ENCODE data around the gene DSN1. TPM values are rescaled to one million over a fixed set of nuclear protein-coding genes. Genes with fewer than 3 reads are reported as not detected.

The DSN1 gene
- total and polyA plus RNA-seq, 2 donors (not counting 3 experiments of a cell fraction or from before 2014, with no cell fraction given), result 11.0 to 25.0 TPM

- Histone ChIP-seq H3K4me3 (replicated peaks in 1 of 3; ENCODE audit: insufficient read depth in 1 of 3, low read depth in 1 of 3, low read length in 3 of 3) (no peak overlapping the region), H3K9me1 (replicated peaks; ENCODE audit: control insufficient read depth, extremely low read depth, insufficient read depth, low read length) (no peaks in the 10 kb centered on the region), H3K9ac (replicated peaks; ENCODE audit: extremely low read depth, insufficient read depth, low read length) (no peak overlapping the region), H2AFZ (ENCODE audit: low read depth, low read length) (no peak overlapping the region), H3K36me3 (ENCODE audit: control insufficient read depth in 2 of 2, extremely low read depth in 1 of 2, insufficient read depth in 2 of 2, low read length in 2 of 2) (peaks cover 33 to 50% of the 10 kb centered on the region in 2 experiments), H3K79me2 (ENCODE audit: control insufficient read depth, insufficient read depth, low read length) (no peaks in the 10 kb centered on the region), H3K9me3 (replicated peaks; ENCODE audit: control insufficient read depth, insufficient read depth, low read length) (no peaks in the 10 kb centered on the region), H3K4me2 (ENCODE audit: insufficient read depth, low read length) (no peak overlapping the region), H4K20me1 (replicated peaks; ENCODE audit: control insufficient read depth, extremely low read depth, insufficient read depth, low read length) (no peaks in the 10 kb centered on the region), H3K4me1 (ENCODE audit: control insufficient read depth, extremely low read depth, insufficient read depth, low read length) (no peaks in the 10 kb centered on the region), H3K27ac (ENCODE audit: insufficient read depth, low read depth, low read length) (no peak overlapping the region), H3K27me3 (ENCODE audit: control insufficient read depth in 2 of 2, insufficient read depth in 2 of 2, low read length in 2 of 2) (no peaks in the 10 kb centered on the region)
- no TSS peak for BruUV-seq (replicated peaks)
- TF ChIP-seq EZH2 (IDR thresholded peaks at IDR 0.05; ENCODE audit: borderline replicate concordance, low read depth, low read length, severe bottlenecking) (no peak), POLR2AphosphoS5 (IDR thresholded peaks at IDR 0.05; ENCODE audit: insufficient read depth, low read depth, low read length) (no peak), JUN (IDR thresholded peaks at IDR 0.05; ENCODE audit: borderline replicate concordance, insufficient read depth, insufficient read length, low read depth) (no peak), CTCF (IDR thresholded peaks at IDR 0.05; ENCODE audit: extremely low read depth in 1 of 2, insufficient read depth in 1 of 2, low read depth in 1 of 2, low read length in 2 of 2) (no peak), POLR2A (IDR thresholded peaks at IDR 0.05; ENCODE audit: low read depth, low read length) (no peak), MAX (IDR thresholded peaks at IDR 0.05; ENCODE audit: insufficient read depth, insufficient read length) (no peak), MYC (IDR thresholded peaks at IDR 0.05; ENCODE audit: low read depth, low read length) (no peak), FOS (IDR thresholded peaks at IDR 0.05; ENCODE audit: borderline replicate concordance, insufficient read depth, low read length) (no peak), GATA2 (IDR thresholded peaks at IDR 0.05; ENCODE audit: insufficient read depth, insufficient read length, low read depth, low read length) (no peak)
- intact Hi-C loops (cut with micrococcal nuclease), result no loop called here
- DNase-seq (ENCODE audit: low read depth, low spot score), result no peak
- ChIA-PET POLR2A (no interaction called here), CTCF (interaction anchor here (1.6 to 2.5 kb wide), 2 partner anchors 11 to 67 kb away, joined by 8 to 10 read pairs; a partner anchor contains a TSS)
- FAIRE-seq, result no peak
- dilution Hi-C loops (cut with MboI; ENCODE audit: extremely low pct_ligation_motif_present, low sequenced_read_pairs), result no loop called here
Measured at GRCh38 chr20:36796875-36797274, 23.3 kb upstream of the DSN1 start.
